HepG2 (cell line): Measurements from ENCODE around the gene PLK2. TPM values are rescaled to one million over a fixed set of nuclear protein-coding genes. Genes with fewer than 3 reads are reported as not detected.
A peak's percentile ranks its signal among the peaks of the same experiment; 100 is the strongest.

Experiments
- CBX1 ChIP-seq: IDR thresholded peaks from one replicate; pipeline ENCODE4 v1.6.1; 2016; ENCODE audit warnings: antibody characterized with exemption, low read depth
- EZH2 ChIP-seq: conservative IDR thresholded peaks from 2 replicates; pipeline ENCODE4 v1.6.1; 2012; ENCODE audit warnings: mild to moderate bottlenecking, low read depth, low read length, moderate library complexity
- KAT7 ChIP-seq: IDR thresholded peaks from 2 replicates; pipeline ENCODE4 v1.6.1; 2018; ENCODE audit warnings: borderline replicate concordance, missing compliant biosample characterization
- MBNL3 ChIP-seq: fragments of 250-450 bp; sonication (Bioruptor Pico); conservative IDR thresholded peaks from 2 replicates; pipeline ENCODE4 v1.8.0; 2022; ENCODE audit warnings: mild to moderate bottlenecking, inconsistent platforms
- NFYC ChIP-seq: IDR thresholded peaks from 2 replicates; pipeline ENCODE4 v1.6.1; 2016; ENCODE audit warnings: missing genetic modification reagents, missing compliant biosample characterization
- REST ChIP-seq, 2 experiments: IDR thresholded peaks; 2 replicates each; pipeline ENCODE4 v1.6.1; 2011 to 2012; ENCODE audit warnings: low read length in 2 of 2, borderline replicate concordance in 1 of 2, low read depth in 1 of 2, mild to moderate bottlenecking in 1 of 2, moderate library complexity in 1 of 2
- TCF12 ChIP-seq, 2 experiments: fragments of 450-650 bp in 1 of 2; sonication (generic) in 1 of 2; formaldehyde crosslinking in 1 of 2; IDR thresholded peaks; 2 replicates each; pipeline versions ENCODE4 v1.6.1 to v1.8.0; 2017 to 2022; ENCODE audit warnings: antibody characterized with exemption in 1 of 2, mild to moderate bottlenecking in 1 of 2, missing genetic modification reagents in 1 of 2, moderate library complexity in 1 of 2
- TCF7L2 ChIP-seq: IDR thresholded peaks from 2 replicates; pipeline ENCODE4 v1.6.1; 2011; ENCODE audit warnings: mild to moderate bottlenecking, low read depth, low read length, moderate library complexity
- WIZ ChIP-seq: sonication (generic); formaldehyde crosslinking; IDR thresholded peaks from 2 replicates; pipeline ENCODE4 v1.5.1; 2020; ENCODE audit warnings: mild to moderate bottlenecking, missing genetic modification reagents
- ZBTB38 ChIP-seq: sonication (generic); formaldehyde crosslinking; IDR thresholded peaks from 2 replicates; pipeline ENCODE4 v1.5.1; 2020; ENCODE audit warnings: mild to moderate bottlenecking, missing genetic modification reagents
- ZNF251 ChIP-seq: sonication (generic); formaldehyde crosslinking; IDR thresholded peaks from 2 replicates; pipeline ENCODE4 v1.9.0; 2021; ENCODE audit warnings: mild to moderate bottlenecking, missing genetic modification reagents
- ZNF274 ChIP-seq: sonication (generic); formaldehyde crosslinking; IDR thresholded peaks from 2 replicates; pipeline ENCODE4 v1.5.1; 2020; ENCODE audit warnings: mild to moderate bottlenecking, missing genetic modification reagents
- ZNF549 ChIP-seq: sonication (generic); formaldehyde crosslinking; IDR thresholded peaks from 2 replicates; pipeline ENCODE4 v1.5.0; 2020; ENCODE audit warnings: missing genetic modification reagents
- ZNF567 ChIP-seq: sonication (generic); formaldehyde crosslinking; IDR thresholded peaks from 2 replicates; pipeline ENCODE4 v1.8.1; 2023; ENCODE audit warnings: mild to moderate bottlenecking, missing genetic modification reagents, borderline replicate concordance
- ZNF674 ChIP-seq: sonication (generic); formaldehyde crosslinking; IDR thresholded peaks from 2 replicates; pipeline ENCODE4 v1.5.0; 2020; ENCODE audit warnings: low read depth, mild to moderate bottlenecking, missing genetic modification reagents
- ZNF678 ChIP-seq: sonication (generic); formaldehyde crosslinking; IDR thresholded peaks from 2 replicates; pipeline ENCODE4 v1.4.0; 2020; ENCODE audit warnings: mild to moderate bottlenecking, missing genetic modification reagents
- polyA plus RNA-seq, 8 experiments: library from polyadenylated mRNA; depleted of rRNA in 3 of 8; stranded (reverse) in 7 of 8; unstranded in 1 of 8; fragments of >200 nt; fragmentation: Illumina TruSeq in 4 of 8; extraction: Trizol in 4 of 8; gene quantifications; 2 replicates each; pipeline versions ENCODE4 v1.2.1 to v1.2.3, GENCODE V29; 2011 to 2016; ENCODE audit warnings: low read depth in 4 of 8, missing spikeins in 1 of 8, mixed read lengths in 1 of 8; ENCODE audit not compliant: insufficient read depth in 1 of 8
- total RNA-seq, 5 experiments: library from RNA; depleted of rRNA; stranded (reverse); fragments of >200 nt; fragmentation: Illumina TruSeq; extraction: Trizol; gene quantifications; 2 replicates each; pipeline ENCODE4 v1.2.3, GENCODE V29; 2016; ENCODE audit warnings: low read depth in 1 of 5
- TF ChIP-seq, protein P1 (sequence below): sonication (generic); formaldehyde crosslinking; IDR thresholded peaks from 2 replicates; pipeline ENCODE4 v1.9.0; 2021; ENCODE audit warnings: mild to moderate bottlenecking, missing genetic modification reagents
- TF ChIP-seq, protein P2 (sequence below): sonication (generic); formaldehyde crosslinking; IDR thresholded peaks from 2 replicates; pipeline ENCODE4 v1.9.0; 2022; ENCODE audit warnings: low read depth, missing genetic modification reagents

Gene PLK2
- total and polyA plus RNA-seq, 2 of the 13 experiments (the other 11 are each of a cell fraction or from before 2014, with no cell fraction given) = 9.6 to 29.6 TPM

- no peak for TF ChIP-seq MBNL3 (CRISPR knock-in tag)
- no peak for TF ChIP-seq ZNF674
- no peak for TF ChIP-seq TCF12 (IDR thresholded peaks at IDR 0.05)
- no peak for TF ChIP-seq TCF12 (CRISPR knock-in tag; IDR thresholded peaks at IDR 0.05)
- no peak for TF ChIP-seq CBX1
- TF ChIP-seq ZNF274 (CRISPR knock-in tag) = no peak
- TF ChIP-seq, protein P1, sequence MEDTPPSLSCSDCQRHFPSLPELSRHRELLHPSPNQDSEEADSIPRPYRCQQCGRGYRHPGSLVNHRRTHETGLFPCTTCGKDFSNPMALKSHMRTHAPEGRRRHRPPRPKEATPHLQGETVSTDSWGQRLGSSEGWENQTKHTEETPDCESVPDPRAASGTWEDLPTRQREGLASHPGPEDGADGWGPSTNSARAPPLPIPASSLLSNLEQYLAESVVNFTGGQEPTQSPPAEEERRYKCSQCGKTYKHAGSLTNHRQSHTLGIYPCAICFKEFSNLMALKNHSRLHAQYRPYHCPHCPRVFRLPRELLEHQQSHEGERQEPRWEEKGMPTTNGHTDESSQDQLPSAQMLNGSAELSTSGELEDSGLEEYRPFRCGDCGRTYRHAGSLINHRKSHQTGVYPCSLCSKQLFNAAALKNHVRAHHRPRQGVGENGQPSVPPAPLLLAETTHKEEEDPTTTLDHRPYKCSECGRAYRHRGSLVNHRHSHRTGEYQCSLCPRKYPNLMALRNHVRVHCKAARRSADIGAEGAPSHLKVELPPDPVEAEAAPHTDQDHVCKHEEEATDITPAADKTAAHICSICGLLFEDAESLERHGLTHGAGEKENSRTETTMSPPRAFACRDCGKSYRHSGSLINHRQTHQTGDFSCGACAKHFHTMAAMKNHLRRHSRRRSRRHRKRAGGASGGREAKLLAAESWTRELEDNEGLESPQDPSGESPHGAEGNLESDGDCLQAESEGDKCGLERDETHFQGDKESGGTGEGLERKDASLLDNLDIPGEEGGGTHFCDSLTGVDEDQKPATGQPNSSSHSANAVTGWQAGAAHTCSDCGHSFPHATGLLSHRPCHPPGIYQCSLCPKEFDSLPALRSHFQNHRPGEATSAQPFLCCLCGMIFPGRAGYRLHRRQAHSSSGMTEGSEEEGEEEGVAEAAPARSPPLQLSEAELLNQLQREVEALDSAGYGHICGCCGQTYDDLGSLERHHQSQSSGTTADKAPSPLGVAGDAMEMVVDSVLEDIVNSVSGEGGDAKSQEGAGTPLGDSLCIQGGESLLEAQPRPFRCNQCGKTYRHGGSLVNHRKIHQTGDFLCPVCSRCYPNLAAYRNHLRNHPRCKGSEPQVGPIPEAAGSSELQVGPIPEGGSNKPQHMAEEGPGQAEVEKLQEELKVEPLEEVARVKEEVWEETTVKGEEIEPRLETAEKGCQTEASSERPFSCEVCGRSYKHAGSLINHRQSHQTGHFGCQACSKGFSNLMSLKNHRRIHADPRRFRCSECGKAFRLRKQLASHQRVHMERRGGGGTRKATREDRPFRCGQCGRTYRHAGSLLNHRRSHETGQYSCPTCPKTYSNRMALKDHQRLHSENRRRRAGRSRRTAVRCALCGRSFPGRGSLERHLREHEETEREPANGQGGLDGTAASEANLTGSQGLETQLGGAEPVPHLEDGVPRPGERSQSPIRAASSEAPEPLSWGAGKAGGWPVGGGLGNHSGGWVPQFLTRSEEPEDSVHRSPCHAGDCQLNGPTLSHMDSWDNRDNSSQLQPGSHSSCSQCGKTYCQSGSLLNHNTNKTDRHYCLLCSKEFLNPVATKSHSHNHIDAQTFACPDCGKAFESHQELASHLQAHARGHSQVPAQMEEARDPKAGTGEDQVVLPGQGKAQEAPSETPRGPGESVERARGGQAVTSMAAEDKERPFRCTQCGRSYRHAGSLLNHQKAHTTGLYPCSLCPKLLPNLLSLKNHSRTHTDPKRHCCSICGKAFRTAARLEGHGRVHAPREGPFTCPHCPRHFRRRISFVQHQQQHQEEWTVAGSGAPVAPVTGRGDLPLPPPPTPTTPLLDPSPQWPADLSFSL (CRISPR knock-in tag) = no peak
- TF ChIP-seq ZNF549 (CRISPR knock-in tag) = no peak
- no peak for TF ChIP-seq ZNF251 (CRISPR knock-in tag)
- TF ChIP-seq REST (IDR thresholded peaks at IDR 0.05; ENCODE audit: borderline replicate concordance in 1 of 2, low read depth in 1 of 2, low read length in 2 of 2) = no peak
- TF ChIP-seq EZH2 = no peak
- TF ChIP-seq TCF7L2 = no peak
- no peak for TF ChIP-seq NFYC (CRISPR knock-in tag)
- TF ChIP-seq ZNF567 (CRISPR knock-in tag) = no peak
- TF ChIP-seq ZBTB38 (CRISPR knock-in tag) = peak; percentile 27; the same call in 1 of the 2 replicates
- no peak for TF ChIP-seq ZNF678 (CRISPR knock-in tag)
- TF ChIP-seq KAT7 (CRISPR knock-in tag) = no peak
- no peak for TF ChIP-seq WIZ
- TF ChIP-seq, protein P2, sequence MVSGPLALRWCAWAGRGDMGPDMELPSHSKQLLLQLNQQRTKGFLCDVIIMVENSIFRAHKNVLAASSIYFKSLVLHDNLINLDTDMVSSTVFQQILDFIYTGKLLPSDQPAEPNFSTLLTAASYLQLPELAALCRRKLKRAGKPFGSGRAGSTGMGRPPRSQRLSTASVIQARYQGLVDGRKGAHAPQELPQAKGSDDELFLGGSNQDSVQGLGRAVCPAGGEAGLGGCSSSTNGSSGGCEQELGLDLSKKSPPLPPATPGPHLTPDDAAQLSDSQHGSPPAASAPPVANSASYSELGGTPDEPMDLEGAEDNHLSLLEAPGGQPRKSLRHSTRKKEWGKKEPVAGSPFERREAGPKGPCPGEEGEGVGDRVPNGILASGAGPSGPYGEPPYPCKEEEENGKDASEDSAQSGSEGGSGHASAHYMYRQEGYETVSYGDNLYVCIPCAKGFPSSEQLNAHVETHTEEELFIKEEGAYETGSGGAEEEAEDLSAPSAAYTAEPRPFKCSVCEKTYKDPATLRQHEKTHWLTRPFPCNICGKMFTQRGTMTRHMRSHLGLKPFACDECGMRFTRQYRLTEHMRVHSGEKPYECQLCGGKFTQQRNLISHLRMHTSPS (CRISPR knock-in tag) = no peak
Measured at GRCh38 chr5:58460732-58461286, 923 bp upstream of the PLK2 start (continued).
